B cell (primary cell): Measurements from ENCODE around the gene RASSF3. TPM values are rescaled to one million over a fixed set of nuclear protein-coding genes. Genes with fewer than 3 reads are reported as not detected.

Experiments
- ATAC-seq: fragments of 200-7000 bp; cut with Tn5 transposase; one replicate; pipeline ENCODE4 v1.10.0; 2021; ENCODE audit warnings: low read depth, mild to moderate bottlenecking, moderate number of reproducible peaks, moderate library complexity
- CTCF ChIA-PET: fragments of 350-600 bp; sonication (Branson Sonifier 250); formaldehyde crosslinking; loops from one replicate; lab custom pipeline; 2021; ENCODE audit warnings: antibody characterized with exemption, inconsistent platforms; lab: Charles Lee
- POLR2A ChIA-PET: fragments of 350-600 bp; sonication (Branson Sonifier 250); formaldehyde crosslinking; loops from one replicate; lab custom pipeline; 2021; ENCODE audit warnings: antibody characterized with exemption; lab: Charles Lee
- DNase-seq: peaks from one replicate; pipeline ENCODE4 v3.0.0; 2013
- H2AFZ ChIP-seq: 2 replicates; pipeline ENCODE4 v1.6.1; 2012; ENCODE audit warnings: mild to moderate bottlenecking, low read depth, low read length; ENCODE audit not compliant: insufficient read depth, poor library complexity, severe bottlenecking
- H3K27ac ChIP-seq, 2 donors: 1 replicate in 1 of 2; 2 replicates in 1 of 2; pipeline ENCODE4 v1.5.1; 2012 to 2013; ENCODE audit warnings: low read length in 2 of 2, mild to moderate bottlenecking in 2 of 2, moderate library complexity in 1 of 2
- H3K27me3 ChIP-seq, 4 experiments: fragments of 200-600 bp in 1 of 4; sonication (generic) in 1 of 4; replicated peaks in 1 of 4; 1 replicate in 2 of 4; 2 replicates in 2 of 4; pipeline versions ENCODE4 v1.6.1 to v1.7.0; 2013 to 2016; ENCODE audit warnings: low read length in 3 of 4, mild to moderate bottlenecking in 2 of 4, mixed read lengths in 1 of 4, moderate library complexity in 1 of 4; ENCODE audit not compliant: insufficient read depth in 4 of 4, control insufficient read depth in 3 of 4; ENCODE audit errors: control extremely low read depth in 1 of 4
- H3K36me3 ChIP-seq, 2 experiments: replicated peaks in 1 of 2; 1 replicate in 1 of 2; 2 replicates in 1 of 2; pipeline versions ENCODE4 v1.6.1 to v1.7.1; 2013; ENCODE audit warnings: low read length in 1 of 2; ENCODE audit not compliant: insufficient read depth in 2 of 2, control insufficient read depth in 1 of 2; ENCODE audit errors: control extremely low read depth in 1 of 2, extremely low read depth in 1 of 2
- H3K4me1 ChIP-seq, 2 donors: fragments of 200-600 bp in 1 of 2; sonication (generic) in 1 of 2; 1 replicate in 1 of 2; 2 replicates in 1 of 2; pipeline versions ENCODE4 v1.5.1 to v1.6.1; 2013 to 2017; ENCODE audit warnings: low read length in 2 of 2; ENCODE audit not compliant: control insufficient read depth in 2 of 2, insufficient read depth in 2 of 2
- H3K4me2 ChIP-seq: replicated peaks from 2 replicates; pipeline ENCODE3; 2012; ENCODE audit warnings: mild to moderate bottlenecking, low read depth, low read length; ENCODE audit not compliant: poor library complexity, severe bottlenecking
- H3K4me3 ChIP-seq, 5 experiments: fragments of 200-600 bp in 1 of 5; sonication (generic) in 1 of 5; 1 replicate in 3 of 5; 2 replicates in 2 of 5; pipeline versions ENCODE4 v1.5.1 to v1.7.0; 2011 to 2016; ENCODE audit warnings: low read length in 4 of 5, mild to moderate bottlenecking in 4 of 5, low read depth in 2 of 5, control low read depth in 1 of 5, moderate library complexity in 1 of 5; ENCODE audit not compliant: insufficient read depth in 1 of 5; ENCODE audit errors: control extremely low read depth in 1 of 5, extremely low read depth in 1 of 5
- H3K79me2 ChIP-seq: fragments of 200-600 bp; sonication (generic); one replicate; pipeline ENCODE4 v1.6.0; 2016; ENCODE audit warnings: low read length; ENCODE audit not compliant: control insufficient read depth, insufficient read depth
- H3K9ac ChIP-seq: fragments of 200-600 bp; sonication (generic); 2 replicates; pipeline ENCODE4 v1.6.1; 2017; ENCODE audit warnings: mild to moderate bottlenecking, low read length, moderate library complexity
- H3K9me3 ChIP-seq, 3 donors: one replicate each; pipeline versions ENCODE4 v1.6.1 to v1.7.1; 2013; ENCODE audit warnings: low read length in 2 of 3; ENCODE audit not compliant: control insufficient read depth in 2 of 3, insufficient read depth in 1 of 3; ENCODE audit errors: control extremely low read depth in 1 of 3
- H4K20me1 ChIP-seq: 2 replicates; pipeline ENCODE4 v1.6.0; 2012; ENCODE audit warnings: mild to moderate bottlenecking, low read length; ENCODE audit not compliant: insufficient read depth, control insufficient read depth, poor library complexity, severe bottlenecking
- H3K27ac Mint-ChIP-seq: one replicate; pipeline ENCODE4 v1.8.0; 2021; ENCODE audit warnings: mixed read lengths
- H3K27me3 Mint-ChIP-seq: one replicate; pipeline ENCODE4 v1.8.0; 2021; ENCODE audit warnings: mixed read lengths
- H3K4me1 Mint-ChIP-seq: one replicate; pipeline ENCODE4 v1.8.0; 2021; ENCODE audit warnings: mixed read lengths
- H3K4me3 Mint-ChIP-seq: one replicate; pipeline ENCODE4 v1.8.0; 2021; ENCODE audit warnings: mixed read lengths
- H3K9me3 Mint-ChIP-seq: one replicate; pipeline ENCODE4 v1.8.0; 2022; ENCODE audit warnings: mixed read lengths; ENCODE audit not compliant: insufficient read depth
- CTCF ChIP-seq: fragments of 200-600 bp; IDR thresholded peaks from one replicate; pipeline ENCODE4 v1.8.0; 2022; ENCODE audit warnings: antibody characterized with exemption, mild to moderate bottlenecking
- EZH2 ChIP-seq: IDR thresholded peaks from 2 replicates; pipeline ENCODE4 v1.6.1; 2012; ENCODE audit warnings: borderline replicate concordance, low read depth, mild to moderate bottlenecking, moderate library complexity, low read length; ENCODE audit not compliant: insufficient read depth, poor library complexity, severe bottlenecking
- WGBS: methylation state at CpG from one replicate; pipeline ENCODE4 v1.1.5; 2013; ENCODE audit warnings: missing lambda C conversion rate; ENCODE audit not compliant: insufficient coverage; 5-methylcytosine and 5-hydroxymethylcytosine counted together
- intact Hi-C: fragments of 100-400 bp; cut with micrococcal nuclease; formaldehyde crosslinking; loops from one replicate; pipeline ENCODE4 v1.10.0; 2022
- polyA plus RNA-seq: library from polyadenylated mRNA; depleted of rRNA; stranded (reverse); fragments of >200 nt; gene quantifications from 2 replicates; pipeline ENCODE4 v1.2.3, GENCODE V29; 2012
- total RNA-seq, 2 donors: library from RNA; stranded (reverse); fragments of 120-200 nt in 1 of 2; gene quantifications; 1 replicate in 1 of 2; 2 replicates in 1 of 2; pipeline versions ENCODE4 v1.2.3 to v1.2.4, GENCODE V29; 2013 to 2022

The RASSF3 gene
- total and polyA plus RNA-seq, 2 donors (not counting 1 experiment from before 2014, with no cell fraction given): 25.8 to 104 TPM

DNA sequence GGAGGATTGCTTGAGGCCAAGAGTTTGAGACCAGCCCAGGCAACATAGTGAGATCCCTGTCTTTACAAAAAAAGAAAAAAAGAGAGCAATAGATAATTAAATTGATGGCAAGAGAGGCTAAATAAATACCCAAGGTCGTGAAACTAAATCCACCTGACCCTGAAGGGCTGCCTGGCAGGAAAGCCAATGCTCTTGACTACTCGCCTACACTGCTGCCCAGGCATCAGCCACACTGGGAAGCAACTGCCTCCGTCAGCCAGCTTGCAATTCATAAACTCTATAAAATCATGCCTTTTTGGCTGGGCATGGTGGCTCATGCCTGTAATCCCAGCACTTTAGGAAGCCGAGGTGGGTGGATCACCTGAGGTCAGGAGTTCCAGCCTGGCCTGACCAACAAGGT, 31.7 kb upstream of the RASSF3 start:
- Histone ChIP-seq H2AFZ (no peak overlapping the region), H3K9me3 (peaks cover 1 to 24% (median 12%) of the 10 kb centered on the region in 3 donors), H4K20me1 (no peaks in the 10 kb centered on the region), H3K79me2 (no peaks in the 10 kb centered on the region), H3K4me3 (no peak overlapping the region), H3K4me2 (no peak overlapping the region), H3K36me3 (no peaks in the 10 kb centered on the region), H3K4me1 (peaks cover 1 to 2% of the 10 kb centered on the region in 2 donors), H3K27ac (no peak overlapping the region), H3K27me3 (no peaks in the 10 kb centered on the region), H3K9ac (no peak overlapping the region)
- DNase-seq: no peak
- 93% methylated on average over 4 of the region's 4 CpGs for WGBS
- ChIA-PET POLR2A (no interaction called here), CTCF (no interaction called here)
- Mint-ChIP-seq H3K4me1 (peaks cover 3% of the 10 kb centered on the region), H3K27me3 (peaks cover 5% of the 10 kb centered on the region), H3K27ac (no peak overlapping the region), H3K4me3 (no peak overlapping the region), H3K9me3 (peaks cover 2% of the 10 kb centered on the region)
- TF ChIP-seq EZH2 (no peak), CTCF (no peak)
- no peak for ATAC-seq
- intact Hi-C loops: no loop called here

- H3K9me3 ChIP-seq: peaks cover 0 to 7% (median 0%) of the 10 kb centered on the region in 3 donors
- H3K4me2 ChIP-seq: no peak overlapping the region
- no peaks in the 10 kb centered on the region for H4K20me1 ChIP-seq
- H3K4me1 Mint-ChIP-seq: peaks cover 13% of the 10 kb centered on the region
- CTCF ChIA-PET: interaction anchor here (0.6 to 1.6 kb wide), 2 partner anchors 29 to 96 kb away, joined by 3 to 5 read pairs; no protein-coding TSS in a partner anchor
- no peaks in the 10 kb centered on the region for H3K36me3 ChIP-seq
- WGBS: no CpG with 5 or more reads among the region's 2 CpGs
- no peak overlapping the region for H3K4me3 Mint-ChIP-seq
- H3K4me3 ChIP-seq: no peak overlapping the region
- H3K79me2 ChIP-seq: no peaks in the 10 kb centered on the region
- H3K27ac Mint-ChIP-seq: no peak overlapping the region
- H3K9me3 Mint-ChIP-seq: no peaks in the 10 kb centered on the region
- POLR2A ChIA-PET: no interaction called here
- peaks cover 4% of the 10 kb centered on the region for H3K27me3 Mint-ChIP-seq
- intact Hi-C loops: no loop called here
- no peak overlapping the region for H3K27ac ChIP-seq
- ATAC-seq (no peak), DNase-seq (no peak)
- no peak overlapping the region for H2AFZ ChIP-seq
- H3K4me1 ChIP-seq: peaks cover 8 to 13% of the 10 kb centered on the region in 2 donors
- H3K27me3 ChIP-seq: no peaks in the 10 kb centered on the region
- no peak for TF ChIP-seq CTCF
- no peak for TF ChIP-seq EZH2
- no peak overlapping the region for H3K9ac ChIP-seq
Observed at GRCh38 chr12:64580681-64581080, 29.6 kb upstream of the RASSF3 start.
